GM12892 (cell line): ENCODE results near the gene MARCO.

Experiments
- POLR2A ChIP-seq: IDR thresholded peaks from 2 replicates; pipeline ENCODE4 v1.6.1; 2011; ENCODE audit warnings: low read depth, low read length, control low read depth
- POLR2AphosphoS5 ChIP-seq: IDR thresholded peaks from 2 replicates; pipeline ENCODE4 v1.6.1; 2011; ENCODE audit warnings: low read depth, low read length, control low read depth
- TAF1 ChIP-seq: IDR thresholded peaks from 2 replicates; pipeline ENCODE4 v1.6.1; 2011; ENCODE audit warnings: low read depth, mild to moderate bottlenecking, control low read depth, low read length, borderline replicate concordance

GRCh38 chr2:118923371-118923770 is 18.6 kb upstream of the MARCO start:
- TF ChIP-seq POLR2AphosphoS5, result no peak
- no peak for TF ChIP-seq POLR2A
- no peak for TF ChIP-seq TAF1
